K562 (cell line): ENCODE data around the gene TINCR. TPM values are rescaled to one million over a fixed set of nuclear protein-coding genes. Genes with fewer than 3 reads are reported as not detected.
A peak's percentile ranks its signal among the peaks of the same experiment; 100 is the strongest.

Experiments
- C11orf30 ChIP-seq: fragments of 450-650 bp; IDR thresholded peaks from 2 replicates; pipeline ENCODE4 v1.6.1; 2016; ENCODE audit warnings: low read depth, mild to moderate bottlenecking
- CBX1 ChIP-seq: sonication (generic); IDR thresholded peaks from 2 replicates; pipeline ENCODE4 v1.6.1; 2016; ENCODE audit warnings: antibody characterized with exemption, low read depth, mild to moderate bottlenecking
- CC2D1A ChIP-seq: fragments of 450-650 bp; IDR thresholded peaks from 2 replicates; pipeline ENCODE4 v1.6.1; 2017; ENCODE audit warnings: mild to moderate bottlenecking
- GTF2E2 ChIP-seq: fragments of 200-800 bp; sonication (Bioruptor generic); IDR thresholded peaks from 2 replicates; pipeline ENCODE4 v1.6.1; 2016; ENCODE audit warnings: missing genetic modification characterization, missing compliant biosample characterization
- HBP1 ChIP-seq: fragments of 450-650 bp; formaldehyde crosslinking; IDR thresholded peaks from 2 replicates; pipeline ENCODE4 v1.4.0; 2022; ENCODE audit warnings: missing genetic modification characterization
- HCFC1 ChIP-seq: IDR thresholded peaks from 2 replicates; pipeline ENCODE4 v1.6.1; 2012; ENCODE audit warnings: low read depth, low read length, improper control_type of control experiment
- HDAC3 ChIP-seq: fragments of 450-650 bp; IDR thresholded peaks from 2 replicates; pipeline ENCODE4 v1.6.1; 2018; ENCODE audit warnings: borderline replicate concordance, mild to moderate bottlenecking, moderate library complexity; ENCODE audit not compliant: partially characterized antibody
- HNRNPL ChIP-seq: fragments of 200-400 bp; formaldehyde crosslinking; IDR thresholded peaks from 2 replicates; pipeline ENCODE4 v1.6.1; 2017; ENCODE audit warnings: low read depth, mild to moderate bottlenecking, low read length
- NCOA1 ChIP-seq: fragments of 450-650 bp; IDR thresholded peaks from 2 replicates; pipeline ENCODE4 v1.6.1; 2016; ENCODE audit warnings: low read depth
- NFIC ChIP-seq: fragments of 450-650 bp; IDR thresholded peaks from 2 replicates; pipeline ENCODE4 v1.6.1; 2017; ENCODE audit warnings: mild to moderate bottlenecking, inconsistent platforms
- SMAD3 ChIP-seq: fragments of 450-650 bp; formaldehyde crosslinking; conservative IDR thresholded peaks from 2 replicates; pipeline ENCODE4 v1.4.0; 2020; ENCODE audit warnings: mild to moderate bottlenecking
- SRSF7 ChIP-seq: fragments of 200-400 bp; formaldehyde crosslinking; optimal IDR thresholded peaks from 2 replicates; pipeline ENCODE3; 2017; ENCODE audit warnings: mild to moderate bottlenecking, low read depth, low read length
- TAF15 ChIP-seq: fragments of 200-400 bp; formaldehyde crosslinking; IDR thresholded peaks from 2 replicates; pipeline ENCODE4 v1.6.1; 2017; ENCODE audit warnings: mild to moderate bottlenecking, low read depth, low read length, moderate library complexity
- TRIM28 ChIP-seq: fragments of 450-650 bp; IDR thresholded peaks from 2 replicates; pipeline ENCODE4 v1.6.1; 2017
- TSHZ1 ChIP-seq: fragments of 250-450 bp; sonication (Bioruptor Pico); IDR thresholded peaks from 2 replicates; pipeline ENCODE4 v1.4.0; 2020; ENCODE audit warnings: mild to moderate bottlenecking, moderate library complexity
- ZKSCAN8 ChIP-seq: fragments of 200-800 bp; sonication (Bioruptor generic); IDR thresholded peaks from 2 replicates; pipeline ENCODE4 v1.6.1; 2016; ENCODE audit warnings: missing genetic modification characterization, missing compliant biosample characterization
- ZNF77 ChIP-seq: fragments of 250-450 bp; sonication (Bioruptor Pico); IDR thresholded peaks from 2 replicates; pipeline ENCODE4 v1.5.0; 2020
- polyA plus RNA-seq, 8 experiments: library from polyadenylated mRNA; depleted of rRNA in 4 of 8; stranded (reverse) in 5 of 8; unstranded in 3 of 8; fragments of >200 nt; fragmentation: Nextera tagmentation in 2 of 8; fragmentation: Illumina TruSeq in 1 of 8; extraction: Ambion mirVana in 2 of 8; extraction: Trizol in 1 of 8; gene quantifications; 2 replicates each; pipeline versions ENCODE4 v1.2.1 to v1.2.3, GENCODE V29; 2011 to 2014; ENCODE audit warnings: inconsistent platforms in 1 of 8, missing spikeins in 1 of 8
- total RNA-seq, 7 experiments: library from RNA; depleted of rRNA in 6 of 7; stranded (reverse); fragments of >200 nt in 6 of 7; fragmentation: Illumina TruSeq in 2 of 7; extraction: Trizol in 2 of 7; gene quantifications; 2 replicates each; pipeline versions ENCODE4 v1.2.1 to v1.2.3, GENCODE V29; 2011 to 2021; ENCODE audit warnings: low replicate concordance in 1 of 7
- TF ChIP-seq, protein P1 (sequence below): fragments of 450-650 bp; IDR thresholded peaks from 2 replicates; pipeline ENCODE4 v1.6.1; 2018; ENCODE audit warnings: mild to moderate bottlenecking, low read depth; ENCODE audit not compliant: partially characterized antibody

TINCR gene
- total and polyA plus RNA-seq, 9 of the 15 experiments (the other 6 are each of a cell fraction or from before 2014, with no cell fraction given): 0.03 to 0.24 (median 0.09) TPM; not detected in 1

DNA sequence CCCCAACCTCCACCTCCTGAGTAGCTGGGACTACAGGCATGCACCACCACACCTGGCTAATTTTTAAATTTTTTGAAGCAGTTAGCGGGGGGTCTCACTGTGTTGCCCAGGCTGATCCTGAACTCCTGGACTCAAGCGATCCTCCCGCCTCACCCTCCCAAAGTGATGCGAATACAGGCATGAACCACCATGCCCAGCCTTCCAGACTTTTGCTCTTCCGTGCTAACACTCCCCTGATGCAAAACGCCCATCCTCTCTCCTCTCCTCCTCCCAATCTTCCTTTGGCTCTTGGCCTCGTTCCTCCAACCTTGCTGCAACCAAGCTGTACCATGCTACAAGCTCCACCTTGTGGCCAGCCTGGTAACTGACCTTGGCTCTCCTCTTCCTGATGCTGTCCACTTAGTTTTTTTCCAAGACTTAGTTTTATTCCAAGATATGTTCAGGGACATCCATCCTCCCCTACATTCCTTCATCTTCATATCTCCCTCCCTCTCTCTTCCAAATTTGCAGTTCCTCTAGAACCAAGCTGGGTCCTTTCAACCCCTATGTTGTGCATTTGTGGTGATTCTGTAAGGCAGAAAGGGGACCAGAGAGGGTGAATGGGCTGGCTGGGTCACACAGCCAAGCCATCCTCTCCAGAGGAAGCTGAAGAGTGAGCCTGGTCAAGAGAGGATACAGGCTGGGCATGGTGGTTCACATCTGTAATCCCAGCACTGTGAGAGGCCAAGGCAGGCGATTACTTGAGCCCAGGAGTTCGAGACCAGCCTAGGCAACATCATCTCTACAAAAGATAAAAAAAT lies 32.8 kb downstream of the TINCR start (continued):
- TF ChIP-seq TSHZ1 (CRISPR knock-in tag) (no peak), SMAD3 (CRISPR knock-in tag) (no peak), NCOA1 (no peak), ZKSCAN8 (CRISPR knock-in tag) (0 out of 2 replicates have a peak, but pooled peaks have one; percentile 21), SRSF7 (no peak), HBP1 (CRISPR knock-in tag) (no peak), CBX1 (peak; percentile 86; the same call in 1 of the 2 replicates), CC2D1A (0 out of 2 replicates have a peak, but pooled peaks have one; percentile 11), C11orf30 (no peak), TRIM28 (peak; percentile 98), TAF15 (no peak), NFIC (peak; percentile 57; the same call in 1 of the 2 replicates), HCFC1 (no peak), GTF2E2 (no peak), HDAC3 (no peak), HNRNPL (no peak), ZNF77 (CRISPR knock-in tag) (no peak)
- TF ChIP-seq, protein P1, sequence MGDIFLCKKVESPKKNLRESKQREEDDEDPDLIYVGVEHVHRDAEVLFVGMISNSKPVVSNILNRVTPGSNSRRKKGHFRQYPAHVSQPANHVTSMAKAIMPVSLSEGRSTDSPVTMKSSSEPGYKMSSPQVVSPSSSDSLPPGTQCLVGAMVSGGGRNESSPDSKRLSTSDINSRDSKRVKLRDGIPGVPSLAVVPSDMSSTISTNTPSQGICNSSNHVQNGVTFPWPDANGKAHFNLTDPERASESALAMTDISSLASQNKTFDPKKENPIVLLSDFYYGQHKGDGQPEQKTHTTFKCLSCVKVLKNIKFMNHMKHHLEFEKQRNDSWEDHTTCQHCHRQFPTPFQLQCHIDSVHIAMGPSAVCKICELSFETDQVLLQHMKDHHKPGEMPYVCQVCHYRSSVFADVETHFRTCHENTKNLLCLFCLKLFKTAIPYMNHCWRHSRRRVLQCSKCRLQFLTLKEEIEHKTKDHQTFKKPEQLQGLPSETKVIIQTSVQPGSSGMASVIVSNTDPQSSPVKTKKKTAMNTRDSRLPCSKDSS: peak; percentile 88
